Measurements from ENCODE around the gene NCKAP1.

GRCh38 chr2:182893666-182894065 lies 144.6 kb downstream of the NCKAP1 start:
- TF ChIP-seq EZH2phosphoT487 (IDR thresholded peaks at IDR 0.05; ENCODE audit: borderline replicate concordance) (no peak), CTCF (conservative IDR thresholded peaks at IDR 0.05; ENCODE audit: low read length) (no peak)

Data from Loucy (cell line).